HepG2 (cell line): ENCODE measurements around the gene THEMIS. TPM values are rescaled to one million over a fixed set of nuclear protein-coding genes. Genes with fewer than 3 reads are reported as not detected.

Source experiments
- ATAC-seq: fragments of 200-7000 bp; cut with Tn5 transposase; 3 replicates; pipeline ENCODE4 v1.9.1; 2020; ENCODE audit warnings: mild to moderate bottlenecking, moderate library complexity
- BruUV-seq: library from RNA; stranded (reverse); fragments of 400-500 nt; replicated peaks from 2 replicates; lab custom pipeline; 2021; lab: Mats Ljungman, UMichigan
- CTCF ChIA-PET: fragments of 300-600 bp; formaldehyde crosslinking; extraction: SDS; loops from one replicate; lab custom pipeline; 2021; ENCODE audit warnings: low total read pairs, inconsistent platforms, low intra/inter-chr PET ratio; lab: Yijun Ruan, JAX
- POLR2A ChIA-PET: fragments of 350-600 bp; sonication (Branson Sonifier 250); formaldehyde crosslinking; loops from one replicate; lab custom pipeline; 2020; ENCODE audit warnings: antibody characterized with exemption, inconsistent platforms; lab: Yijun Ruan, JAX
- DNase-seq: peaks from one replicate; pipeline ENCODE4 v3.0.0-alpha.2; 2015; ENCODE audit warnings: low spot score
- FAIRE-seq: peaks from 3 replicates; lab custom pipeline; 2011; peaks lifted over from hg19 to GRCh38; lab: Jason Lieb, UNC
- H2AFZ ChIP-seq: one replicate; pipeline ENCODE4 v1.6.1; 2011; ENCODE audit warnings: low read length, inconsistent platforms
- H3K27ac ChIP-seq: fragments of 300-600 bp; 3 replicates; pipeline ENCODE4 v1.8.0; 2011; ENCODE audit warnings: mixed run types, mild to moderate bottlenecking, mixed read lengths, low read length, inconsistent platforms; ENCODE audit not compliant: insufficient read depth; ENCODE audit errors: extremely low read length
- H3K27me3 ChIP-seq, 2 experiments: fragments of 200-600 bp in 1 of 2; 2 replicates in 1 of 2; 3 replicates in 1 of 2; pipeline versions ENCODE4 v1.6.0 to v1.8.0; 2011; ENCODE audit warnings: low read length in 2 of 2, mild to moderate bottlenecking in 2 of 2, moderate library complexity in 2 of 2, inconsistent platforms in 1 of 2; ENCODE audit not compliant: insufficient read depth in 2 of 2, control insufficient read depth in 1 of 2
- H3K36me3 ChIP-seq, 2 experiments: fragments of 200-600 bp in 1 of 2; replicated peaks in 1 of 2; 2 replicates in 1 of 2; 3 replicates in 1 of 2; pipeline versions ENCODE4 v1.5.1 to v1.8.0; 2011; ENCODE audit warnings: low read length in 2 of 2, inconsistent platforms in 1 of 2; ENCODE audit not compliant: insufficient read depth in 2 of 2, control insufficient read depth in 1 of 2
- H3K4me1 ChIP-seq: 2 replicates; pipeline ENCODE4 v1.5.1; 2012; ENCODE audit warnings: low read length, inconsistent platforms; ENCODE audit not compliant: insufficient read depth
- H3K4me2 ChIP-seq: 2 replicates; pipeline ENCODE4 v1.6.0; 2011; ENCODE audit warnings: low read depth, low read length, inconsistent platforms
- H3K4me3 ChIP-seq, 3 experiments: fragments of 200-600 bp in 1 of 3; sonication (generic), shearing (Covaris generic) in 1 of 3; replicated peaks in 1 of 3; 2 replicates each; pipeline ENCODE4 v1.5.1; 2011 to 2016; ENCODE audit warnings: low read length in 3 of 3, inconsistent platforms in 2 of 3, low read depth in 2 of 3, mild to moderate bottlenecking in 2 of 3, control low read depth in 1 of 3, mixed read lengths in 1 of 3; ENCODE audit not compliant: insufficient read depth in 1 of 3
- H3K79me2 ChIP-seq: one replicate; pipeline ENCODE4 v1.6.1; 2011; ENCODE audit warnings: low read length, inconsistent platforms; ENCODE audit not compliant: insufficient read depth
- H3K9ac ChIP-seq: 2 replicates; pipeline ENCODE4 v1.6.0; 2011; ENCODE audit warnings: mild to moderate bottlenecking, low read depth, low read length, inconsistent platforms; ENCODE audit not compliant: insufficient read depth
- H3K9me3 ChIP-seq: 2 replicates; pipeline ENCODE4 v1.5.1; 2012; ENCODE audit warnings: mild to moderate bottlenecking, low read length
- H4K20me1 ChIP-seq: 2 replicates; pipeline ENCODE4 v1.6.0; 2011; ENCODE audit warnings: inconsistent platforms, mild to moderate bottlenecking, low read length, moderate library complexity; ENCODE audit not compliant: insufficient read depth
- FOXA1 ChIP-seq, 2 experiments: fragments of 450-650 bp in 1 of 2; sonication (generic) in 1 of 2; formaldehyde crosslinking in 1 of 2; IDR thresholded peaks; 2 replicates each; pipeline versions ENCODE4 v1.4.0 to v1.6.1; 2016 to 2020; ENCODE audit warnings: missing genetic modification reagents in 1 of 2
- IRF2 ChIP-seq: IDR thresholded peaks from 2 replicates; pipeline ENCODE4 v1.6.1; 2018; ENCODE audit warnings: missing genetic modification reagents, missing compliant biosample characterization
- MED13 ChIP-seq: sonication (generic); formaldehyde crosslinking; IDR thresholded peaks from 2 replicates; pipeline ENCODE4 v1.5.0; 2020; ENCODE audit warnings: missing genetic modification reagents
- NFE2L2 ChIP-seq: fragments of 150-350 bp; IDR thresholded peaks from 2 replicates; pipeline ENCODE4 v1.6.1; 2014; ENCODE audit warnings: low read length
- SIN3A ChIP-seq: IDR thresholded peaks from 2 replicates; pipeline ENCODE4 v1.6.1; 2011; ENCODE audit warnings: low read depth, mild to moderate bottlenecking, control low read depth, low read length, borderline replicate concordance
- SKI ChIP-seq: fragments of 450-650 bp; IDR thresholded peaks from one replicate; pipeline ENCODE4 v1.6.1; 2018; ENCODE audit warnings: mild to moderate bottlenecking; ENCODE audit not compliant: partially characterized antibody
- SMAD1 ChIP-seq: sonication (generic); formaldehyde crosslinking; IDR thresholded peaks from 2 replicates; pipeline ENCODE4 v1.4.0; 2020; ENCODE audit warnings: missing genetic modification reagents, low read depth, mild to moderate bottlenecking, borderline replicate concordance
- SP140L ChIP-seq: sonication (generic); formaldehyde crosslinking; IDR thresholded peaks from 2 replicates; pipeline ENCODE4 v1.4.0; 2020; ENCODE audit warnings: missing genetic modification reagents, borderline replicate concordance
- WIZ ChIP-seq: sonication (generic); formaldehyde crosslinking; IDR thresholded peaks from 2 replicates; pipeline ENCODE4 v1.5.1; 2020; ENCODE audit warnings: mild to moderate bottlenecking, missing genetic modification reagents
- ZKSCAN1 ChIP-seq: fragments of 150-350 bp; IDR thresholded peaks from 2 replicates; pipeline ENCODE4 v1.6.1; 2014; ENCODE audit warnings: low read length
- ZNF598 ChIP-seq: sonication (generic); formaldehyde crosslinking; IDR thresholded peaks from 2 replicates; pipeline ENCODE4 v1.5.1; 2020; ENCODE audit warnings: mild to moderate bottlenecking, missing genetic modification reagents, borderline replicate concordance
- ZNF781 ChIP-seq: sonication (generic); formaldehyde crosslinking; IDR thresholded peaks from 2 replicates; pipeline ENCODE4 v1.5.1; 2020; ENCODE audit warnings: borderline replicate concordance, mild to moderate bottlenecking, missing genetic modification reagents; ENCODE audit errors: not compliant biosample characterization
- WGBS: methylation state at CpG from one replicate; pipeline ENCODE4 v1.1.6; 2017; ENCODE audit warnings: low lambda C conversion rate; 5-methylcytosine and 5-hydroxymethylcytosine counted together
- in situ Hi-C: cut with HindIII; loops from 2 replicates; pipeline ENCODE4 v1.10.0; 2017; ENCODE audit warnings: low pct_unique_long_range_greater_than_20kb; ENCODE audit not compliant: extremely low pct_ligation_motif_present
- intact Hi-C: fragments of 100-400 bp; cut with micrococcal nuclease; formaldehyde crosslinking; loops from one replicate; pipeline ENCODE4 v1.10.0; 2022; ENCODE audit not compliant: unreplicated experiment
- polyA plus RNA-seq, 8 experiments: library from polyadenylated mRNA; depleted of rRNA in 3 of 8; stranded (reverse) in 7 of 8; unstranded in 1 of 8; fragments of >200 nt; fragmentation: Illumina TruSeq in 4 of 8; extraction: Trizol in 4 of 8; gene quantifications; 2 replicates each; pipeline versions ENCODE4 v1.2.1 to v1.2.3, GENCODE V29; 2011 to 2016; ENCODE audit warnings: low read depth in 4 of 8, missing spikeins in 1 of 8, mixed read lengths in 1 of 8; ENCODE audit not compliant: insufficient read depth in 1 of 8
- total RNA-seq, 5 experiments: library from RNA; depleted of rRNA; stranded (reverse); fragments of >200 nt; fragmentation: Illumina TruSeq; extraction: Trizol; gene quantifications; 2 replicates each; pipeline ENCODE4 v1.2.3, GENCODE V29; 2016; ENCODE audit warnings: low read depth in 1 of 5
- TF ChIP-seq, protein P1 (sequence below): IDR thresholded peaks from 2 replicates; pipeline ENCODE4 v1.6.1; 2016; ENCODE audit warnings: low read depth, missing genetic modification reagents, missing compliant biosample characterization
- TF ChIP-seq, protein P2 (sequence below): sonication (generic); formaldehyde crosslinking; IDR thresholded peaks from 2 replicates; pipeline ENCODE4 v1.5.0; 2020; ENCODE audit warnings: missing genetic modification reagents
- TF ChIP-seq, protein P3 (sequence below): sonication (generic); formaldehyde crosslinking; IDR thresholded peaks from 2 replicates; pipeline ENCODE4 v1.9.0; 2021; ENCODE audit warnings: missing genetic modification reagents, borderline replicate concordance
- TF ChIP-seq, protein P4 (sequence below): sonication (generic); formaldehyde crosslinking; IDR thresholded peaks from 2 replicates; pipeline ENCODE4 v1.4.0; 2020; ENCODE audit warnings: missing genetic modification reagents

The THEMIS gene
- total and polyA plus RNA-seq, 2 of the 13 experiments (the other 11 are each of a cell fraction or from before 2014, with no cell fraction given), result not detected

DNA sequence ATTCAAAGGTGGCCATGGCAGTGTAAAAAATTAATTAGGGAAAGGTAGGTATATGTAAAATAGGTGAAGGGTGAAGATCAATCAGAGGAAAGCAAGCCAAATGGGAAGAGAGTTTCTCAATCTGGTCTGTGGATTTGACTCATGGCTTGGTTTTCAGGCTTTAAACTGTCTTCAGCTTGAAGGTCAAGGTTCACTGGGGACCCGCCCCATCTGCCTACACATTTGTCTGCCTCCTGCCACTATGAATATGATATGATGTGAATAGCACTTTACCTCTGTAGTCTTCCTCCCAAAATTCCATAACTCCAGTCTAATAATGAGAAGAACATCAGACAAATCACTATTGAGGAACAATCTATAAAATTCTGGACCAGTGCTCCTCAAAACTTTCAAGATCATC, 32.3 kb upstream of the THEMIS start (continued):
- TF ChIP-seq, protein P1, sequence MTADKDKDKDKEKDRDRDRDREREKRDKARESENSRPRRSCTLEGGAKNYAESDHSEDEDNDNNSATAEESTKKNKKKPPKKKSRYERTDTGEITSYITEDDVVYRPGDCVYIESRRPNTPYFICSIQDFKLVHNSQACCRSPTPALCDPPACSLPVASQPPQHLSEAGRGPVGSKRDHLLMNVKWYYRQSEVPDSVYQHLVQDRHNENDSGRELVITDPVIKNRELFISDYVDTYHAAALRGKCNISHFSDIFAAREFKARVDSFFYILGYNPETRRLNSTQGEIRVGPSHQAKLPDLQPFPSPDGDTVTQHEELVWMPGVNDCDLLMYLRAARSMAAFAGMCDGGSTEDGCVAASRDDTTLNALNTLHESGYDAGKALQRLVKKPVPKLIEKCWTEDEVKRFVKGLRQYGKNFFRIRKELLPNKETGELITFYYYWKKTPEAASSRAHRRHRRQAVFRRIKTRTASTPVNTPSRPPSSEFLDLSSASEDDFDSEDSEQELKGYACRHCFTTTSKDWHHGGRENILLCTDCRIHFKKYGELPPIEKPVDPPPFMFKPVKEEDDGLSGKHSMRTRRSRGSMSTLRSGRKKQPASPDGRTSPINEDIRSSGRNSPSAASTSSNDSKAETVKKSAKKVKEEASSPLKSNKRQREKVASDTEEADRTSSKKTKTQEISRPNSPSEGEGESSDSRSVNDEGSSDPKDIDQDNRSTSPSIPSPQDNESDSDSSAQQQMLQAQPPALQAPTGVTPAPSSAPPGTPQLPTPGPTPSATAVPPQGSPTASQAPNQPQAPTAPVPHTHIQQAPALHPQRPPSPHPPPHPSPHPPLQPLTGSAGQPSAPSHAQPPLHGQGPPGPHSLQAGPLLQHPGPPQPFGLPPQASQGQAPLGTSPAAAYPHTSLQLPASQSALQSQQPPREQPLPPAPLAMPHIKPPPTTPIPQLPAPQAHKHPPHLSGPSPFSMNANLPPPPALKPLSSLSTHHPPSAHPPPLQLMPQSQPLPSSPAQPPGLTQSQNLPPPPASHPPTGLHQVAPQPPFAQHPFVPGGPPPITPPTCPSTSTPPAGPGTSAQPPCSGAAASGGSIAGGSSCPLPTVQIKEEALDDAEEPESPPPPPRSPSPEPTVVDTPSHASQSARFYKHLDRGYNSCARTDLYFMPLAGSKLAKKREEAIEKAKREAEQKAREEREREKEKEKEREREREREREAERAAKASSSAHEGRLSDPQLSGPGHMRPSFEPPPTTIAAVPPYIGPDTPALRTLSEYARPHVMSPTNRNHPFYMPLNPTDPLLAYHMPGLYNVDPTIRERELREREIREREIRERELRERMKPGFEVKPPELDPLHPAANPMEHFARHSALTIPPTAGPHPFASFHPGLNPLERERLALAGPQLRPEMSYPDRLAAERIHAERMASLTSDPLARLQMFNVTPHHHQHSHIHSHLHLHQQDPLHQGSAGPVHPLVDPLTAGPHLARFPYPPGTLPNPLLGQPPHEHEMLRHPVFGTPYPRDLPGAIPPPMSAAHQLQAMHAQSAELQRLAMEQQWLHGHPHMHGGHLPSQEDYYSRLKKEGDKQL, result no peak
- no peak for TF ChIP-seq SMAD1
- no peak for TF ChIP-seq SIN3A
- TF ChIP-seq ZNF781 (CRISPR knock-in tag), result no peak
- no peak for TF ChIP-seq ZNF598 (CRISPR knock-in tag)
- no peak for TF ChIP-seq NFE2L2

DNA sequence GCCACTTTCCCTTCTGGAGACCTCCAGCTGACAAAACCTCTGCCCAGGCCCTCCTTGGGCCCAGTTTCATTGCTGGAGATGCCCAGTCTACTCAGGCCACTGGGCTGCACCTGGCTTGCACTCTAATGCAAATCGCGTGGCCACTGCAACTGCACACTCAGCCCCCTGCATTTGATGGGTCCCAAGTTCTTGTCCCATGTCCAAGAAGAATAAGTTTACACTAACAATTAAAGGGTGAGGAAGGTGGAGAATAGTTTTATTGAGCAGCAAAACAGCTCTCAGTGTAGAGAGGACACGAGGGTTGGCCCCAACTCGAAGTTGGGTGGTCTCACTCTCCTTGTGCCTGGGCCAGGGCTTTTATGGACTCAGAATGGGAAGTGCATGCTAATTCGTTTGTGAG, 31.9 kb upstream of the THEMIS start:
- WGBS, result 22% methylated on average over 5 of the region's 5 CpGs
- no peak for TF ChIP-seq SP140L (CRISPR knock-in tag)
- no peak for TF ChIP-seq FOXA1 (IDR thresholded peaks at IDR 0.05)
- no peak for TF ChIP-seq FOXA1 (CRISPR knock-in tag; IDR thresholded peaks at IDR 0.05)
- TF ChIP-seq IRF2 (CRISPR knock-in tag), result no peak
- no peak for TF ChIP-seq ZKSCAN1
- TF ChIP-seq SKI, result no peak
- TF ChIP-seq MED13 (CRISPR knock-in tag), result no peak
- no peak for TF ChIP-seq WIZ (CRISPR knock-in tag)
- TF ChIP-seq, protein P2, sequence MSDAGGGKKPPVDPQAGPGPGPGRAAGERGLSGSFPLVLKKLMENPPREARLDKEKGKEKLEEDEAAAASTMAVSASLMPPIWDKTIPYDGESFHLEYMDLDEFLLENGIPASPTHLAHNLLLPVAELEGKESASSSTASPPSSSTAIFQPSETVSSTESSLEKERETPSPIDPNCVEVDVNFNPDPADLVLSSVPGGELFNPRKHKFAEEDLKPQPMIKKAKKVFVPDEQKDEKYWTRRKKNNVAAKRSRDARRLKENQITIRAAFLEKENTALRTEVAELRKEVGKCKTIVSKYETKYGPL, result no peak
- TF ChIP-seq, protein P3, sequence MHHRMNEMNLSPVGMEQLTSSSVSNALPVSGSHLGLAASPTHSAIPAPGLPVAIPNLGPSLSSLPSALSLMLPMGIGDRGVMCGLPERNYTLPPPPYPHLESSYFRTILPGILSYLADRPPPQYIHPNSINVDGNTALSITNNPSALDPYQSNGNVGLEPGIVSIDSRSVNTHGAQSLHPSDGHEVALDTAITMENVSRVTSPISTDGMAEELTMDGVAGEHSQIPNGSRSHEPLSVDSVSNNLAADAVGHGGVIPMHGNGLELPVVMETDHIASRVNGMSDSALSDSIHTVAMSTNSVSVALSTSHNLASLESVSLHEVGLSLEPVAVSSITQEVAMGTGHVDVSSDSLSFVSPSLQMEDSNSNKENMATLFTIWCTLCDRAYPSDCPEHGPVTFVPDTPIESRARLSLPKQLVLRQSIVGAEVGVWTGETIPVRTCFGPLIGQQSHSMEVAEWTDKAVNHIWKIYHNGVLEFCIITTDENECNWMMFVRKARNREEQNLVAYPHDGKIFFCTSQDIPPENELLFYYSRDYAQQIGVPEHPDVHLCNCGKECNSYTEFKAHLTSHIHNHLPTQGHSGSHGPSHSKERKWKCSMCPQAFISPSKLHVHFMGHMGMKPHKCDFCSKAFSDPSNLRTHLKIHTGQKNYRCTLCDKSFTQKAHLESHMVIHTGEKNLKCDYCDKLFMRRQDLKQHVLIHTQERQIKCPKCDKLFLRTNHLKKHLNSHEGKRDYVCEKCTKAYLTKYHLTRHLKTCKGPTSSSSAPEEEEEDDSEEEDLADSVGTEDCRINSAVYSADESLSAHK, result no peak
- TF ChIP-seq, protein P4, sequence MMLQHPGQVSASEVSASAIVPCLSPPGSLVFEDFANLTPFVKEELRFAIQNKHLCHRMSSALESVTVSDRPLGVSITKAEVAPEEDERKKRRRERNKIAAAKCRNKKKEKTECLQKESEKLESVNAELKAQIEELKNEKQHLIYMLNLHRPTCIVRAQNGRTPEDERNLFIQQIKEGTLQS (CRISPR knock-in tag), result no peak

More for the DNA sequence above, 31.9 kb upstream of the THEMIS start:
- DNase-seq (no peak), ATAC-seq (no peak), FAIRE-seq (no peak)
- intact Hi-C loops, result no loop called here
- Histone ChIP-seq H3K4me1 (no peaks in the 10 kb centered on the region), H3K4me3 (no peak overlapping the region), H3K27ac (no peak overlapping the region), H3K79me2 (no peaks in the 10 kb centered on the region), H3K27me3 (no peaks in the 10 kb centered on the region), H3K9me3 (peaks cover 9% of the 10 kb centered on the region), H4K20me1 (no peaks in the 10 kb centered on the region), H3K36me3 (no peaks in the 10 kb centered on the region), H2AFZ (no peak overlapping the region), H3K9ac (no peak overlapping the region), H3K4me2 (no peak overlapping the region)
- CTCF ChIA-PET, result no interaction called here
- POLR2A ChIA-PET, result no interaction called here
- BruUV-seq, result no TSS peak
- in situ Hi-C loops, result no loop called here
